ENCODE data around the gene AACS. TPM values are rescaled to one million over a fixed set of nuclear protein-coding genes. Genes with fewer than 3 reads are reported as not detected.

Gene AACS
- total RNA-seq, 3 donors from 2014 or later (not counting 1 experiment from before 2014, with no cell fraction given): 14.6 to 20.4 (median 18.1) TPM

DNA sequence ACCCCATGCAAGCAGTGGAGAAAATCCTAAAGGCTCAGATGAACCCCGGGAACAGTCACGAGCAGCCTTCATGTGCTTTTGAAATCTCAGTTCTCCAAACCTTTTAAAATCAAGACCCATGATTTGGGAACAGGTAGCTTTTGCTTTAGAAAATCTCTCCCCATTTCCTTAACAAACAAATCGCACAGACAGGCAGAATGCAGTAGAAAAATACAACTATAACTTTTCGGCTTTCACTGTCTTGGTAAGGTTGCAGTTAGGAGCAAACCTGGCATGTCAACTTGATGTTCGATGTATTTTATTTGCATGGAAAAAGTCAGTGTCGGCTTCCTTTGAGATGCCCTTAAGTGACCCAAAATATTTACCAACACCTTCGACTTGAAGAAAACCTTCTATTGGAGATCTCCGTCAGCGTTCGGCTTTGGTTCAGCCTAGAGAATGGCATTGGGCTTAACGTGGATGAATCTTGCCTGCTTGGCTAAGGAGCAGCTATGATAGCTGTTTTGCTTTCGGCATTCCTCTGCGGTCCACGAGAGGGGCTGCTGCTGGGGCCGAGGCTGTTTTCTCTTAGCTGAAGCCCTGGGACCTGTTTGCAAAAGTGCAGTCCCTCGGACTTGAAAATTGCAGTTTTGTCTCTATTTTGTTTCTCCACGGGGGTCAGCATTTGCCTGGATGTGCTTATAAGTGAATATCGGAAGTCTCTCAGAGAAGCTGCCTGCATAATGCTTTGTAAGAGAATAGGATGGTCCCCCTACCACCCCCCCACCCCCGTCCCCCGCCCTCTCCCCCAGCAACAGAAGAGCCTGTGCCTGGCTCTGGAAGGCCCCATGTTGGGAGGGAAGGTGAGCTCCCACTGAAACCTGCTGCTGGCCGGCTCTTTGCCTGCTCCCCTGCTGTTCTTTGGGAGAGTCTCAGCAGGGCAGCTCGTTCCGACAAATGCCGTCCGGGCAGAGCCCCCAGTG is 122.8 kb downstream of the AACS start:
- H3K4me1 Mint-ChIP-seq: peaks cover 0 to 4% of the 10 kb centered on the region in 2 donors
- no peaks in the 10 kb centered on the region for H3K36me3 Mint-ChIP-seq
- TF ChIP-seq CTCF (IDR thresholded peaks at IDR 0.05): no peak
- Histone ChIP-seq H3K9me3 (ENCODE audit: control insufficient read depth, insufficient read depth, low read length) (no peaks in the 10 kb centered on the region), H3K4me3 (ENCODE audit: low read length) (no peak overlapping the region), H3K36me3 (ENCODE audit: control insufficient read depth, insufficient read depth, low read length) (no peaks in the 10 kb centered on the region), H3K27me3 (ENCODE audit: control insufficient read depth, insufficient read depth, low read length) (peaks cover 24% of the 10 kb centered on the region), H3K27ac (ENCODE audit: low read length) (no peak overlapping the region), H3K4me1 (ENCODE audit: control insufficient read depth, insufficient read depth, low read length) (peaks cover 9% of the 10 kb centered on the region)
- DNase-seq (no peak), ATAC-seq (no peak)
- no peak overlapping the region for H3K27ac Mint-ChIP-seq
- peaks cover 46 to 70% of the 10 kb centered on the region in 2 donors for H3K27me3 Mint-ChIP-seq (ENCODE audit: low read depth in 2 of 2)
- intact Hi-C loops (cut with micrococcal nuclease): loop anchor here (10.0 kb wide), 2 partner anchors 1567 to 1687 kb away; no protein-coding TSS in a partner anchor
- no peaks in the 10 kb centered on the region for H3K9me3 Mint-ChIP-seq
- H3K4me3 Mint-ChIP-seq: peak overlapping the region; percentile 18
- 6% methylated on average over 19 of the region's 25 CpGs for WGBS (ENCODE audit: insufficient coverage)

DNA sequence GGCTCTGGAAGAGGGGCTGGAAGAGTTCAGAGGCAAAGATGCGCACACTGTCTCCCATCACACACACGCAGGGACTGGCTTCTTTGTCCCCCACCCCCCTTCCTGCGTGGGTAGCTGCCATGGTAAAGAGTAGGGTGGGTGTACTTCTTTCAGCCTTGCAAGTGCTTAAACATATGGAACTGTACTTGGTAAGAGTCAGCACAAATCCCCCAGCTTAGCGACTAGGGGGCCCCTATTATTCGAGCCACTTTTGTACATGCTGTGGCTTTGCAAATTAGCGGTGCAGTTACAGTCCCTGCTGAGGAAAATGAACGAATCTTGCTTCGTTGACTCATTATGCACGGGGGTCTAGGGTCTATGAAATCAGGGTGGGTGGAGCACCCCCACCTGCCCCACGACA is 123.8 kb downstream of the AACS start:
- Mint-ChIP-seq H3K9me3 (no peaks in the 10 kb centered on the region), H3K36me3 (no peaks in the 10 kb centered on the region), H3K27me3 (ENCODE audit: low read depth in 2 of 2) (peaks cover 48 to 71% of the 10 kb centered on the region in 2 donors), H3K4me1 (no peaks in the 10 kb centered on the region), H3K4me3 (no peak overlapping the region), H3K27ac (no peak overlapping the region)
- DNase-seq: no peak
- Histone ChIP-seq H3K27ac (ENCODE audit: low read length) (no peak overlapping the region), H3K27me3 (ENCODE audit: control insufficient read depth, insufficient read depth, low read length) (peaks cover 19% of the 10 kb centered on the region), H3K4me3 (ENCODE audit: low read length) (no peak overlapping the region), H3K4me1 (ENCODE audit: control insufficient read depth, insufficient read depth, low read length) (peaks cover 4% of the 10 kb centered on the region), H3K36me3 (ENCODE audit: control insufficient read depth, insufficient read depth, low read length) (no peaks in the 10 kb centered on the region), H3K9me3 (ENCODE audit: control insufficient read depth, insufficient read depth, low read length) (no peaks in the 10 kb centered on the region)
- intact Hi-C loops (cut with micrococcal nuclease): loop anchor here (10.0 kb wide), 2 partner anchors 1566 to 1686 kb away; no protein-coding TSS in a partner anchor
- 9% methylated on average over 7 of the region's 10 CpGs for WGBS (ENCODE audit: insufficient coverage)
- ATAC-seq: no peak
- no peak for TF ChIP-seq CTCF (IDR thresholded peaks at IDR 0.05)

GRCh38 chr12:125189502-125189901 is 124.3 kb downstream of the AACS start:
- no peaks in the 10 kb centered on the region for H3K36me3 Mint-ChIP-seq
- Histone ChIP-seq H3K27ac (ENCODE audit: low read length) (no peak overlapping the region), H3K27me3 (ENCODE audit: control insufficient read depth, insufficient read depth, low read length) (peaks cover 19% of the 10 kb centered on the region), H3K9me3 (ENCODE audit: control insufficient read depth, insufficient read depth, low read length) (no peaks in the 10 kb centered on the region), H3K4me1 (ENCODE audit: control insufficient read depth, insufficient read depth, low read length) (peaks cover 4% of the 10 kb centered on the region), H3K36me3 (ENCODE audit: control insufficient read depth, insufficient read depth, low read length) (no peaks in the 10 kb centered on the region), H3K4me3 (ENCODE audit: low read length) (no peak overlapping the region)
- H3K4me1 Mint-ChIP-seq: no peaks in the 10 kb centered on the region
- ATAC-seq: no peak
- 24% methylated on average over 4 of the region's 8 CpGs for WGBS (ENCODE audit: insufficient coverage)
- no peak for TF ChIP-seq CTCF (IDR thresholded peaks at IDR 0.05)
- intact Hi-C loops (cut with micrococcal nuclease): loop anchor here (10.0 kb wide), 2 partner anchors 1565 to 1685 kb away; no protein-coding TSS in a partner anchor
- H3K9me3 Mint-ChIP-seq: no peaks in the 10 kb centered on the region
- H3K27ac Mint-ChIP-seq: no peak overlapping the region
- DNase-seq: no peak
- peaks cover 46 to 71% of the 10 kb centered on the region in 2 donors for H3K27me3 Mint-ChIP-seq (ENCODE audit: low read depth in 2 of 2)
- no peak overlapping the region for H3K4me3 Mint-ChIP-seq

Data from natural killer cell (primary cell).